ENCODE results near the gene UPK3A. TPM values are rescaled to one million over a fixed set of nuclear protein-coding genes. Genes with fewer than 3 reads are reported as not detected.
"Not testable (repeated sequence)": the region's sequence is repeated elsewhere in the genome, so short reads cannot be mapped to it uniquely, and the experiment has no call there.

The UPK3A gene
- total RNA-seq, 1 donor from 2014 or later: not detected

DNA sequence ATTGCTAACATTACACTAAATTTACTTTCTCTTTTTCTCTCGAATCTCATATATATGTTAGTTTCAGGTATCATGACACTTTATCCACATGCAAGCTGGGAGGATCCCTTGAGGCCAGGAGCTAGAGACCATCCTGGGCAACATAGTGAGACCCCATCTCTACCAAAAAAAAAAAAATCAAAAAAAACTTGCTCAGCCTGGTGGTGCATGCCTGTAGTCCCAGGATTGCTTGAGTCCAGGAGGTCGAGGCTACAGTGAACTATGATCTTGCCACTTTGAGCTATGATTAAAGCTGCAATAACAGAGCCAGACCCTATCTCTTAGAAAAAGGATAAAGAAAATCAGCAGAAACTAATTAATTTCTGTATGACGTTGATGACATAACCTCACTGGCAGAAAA is 3.7 kb upstream of the UPK3A start:
- DNase-seq: no peak

DNA sequence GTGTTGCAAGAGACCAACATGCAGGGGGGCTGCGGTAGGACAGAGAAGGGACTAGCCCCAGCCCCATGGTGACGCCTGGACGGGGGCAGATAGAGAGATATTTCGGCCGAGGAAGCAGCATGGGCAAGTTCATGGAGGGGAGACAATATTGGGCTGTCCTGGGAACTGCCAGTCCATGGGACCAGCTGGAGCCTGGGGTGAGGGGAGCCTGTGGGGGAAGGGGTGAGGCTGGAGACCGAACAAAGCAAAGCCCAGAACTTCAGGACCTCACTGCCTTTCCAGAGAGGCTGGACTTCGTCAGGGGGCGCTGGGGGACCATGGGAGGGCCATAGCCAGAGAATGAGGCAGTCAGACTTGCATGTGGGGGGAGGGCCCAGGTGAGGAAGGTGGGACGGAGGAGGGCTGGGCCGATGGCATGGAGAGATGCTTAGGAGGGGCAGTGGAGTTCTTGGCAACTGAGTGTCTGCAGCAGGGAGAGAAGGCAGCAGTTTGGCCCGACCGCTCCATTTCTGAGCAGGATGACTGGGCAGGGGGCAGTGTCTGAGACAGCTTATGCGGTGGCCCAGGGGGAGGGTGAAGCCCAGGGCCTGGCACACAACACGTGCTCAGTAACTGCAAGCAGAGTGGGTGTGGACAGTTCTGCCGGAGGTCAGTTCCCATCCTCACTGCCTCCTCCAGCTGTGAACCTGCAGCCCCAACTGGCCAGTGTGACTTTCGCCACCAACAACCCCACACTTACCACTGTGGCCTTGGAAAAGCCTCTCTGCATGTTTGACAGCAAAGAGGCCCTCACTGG is 712 bp downstream of the UPK3A start:
- DNase-seq: no peak

DNA sequence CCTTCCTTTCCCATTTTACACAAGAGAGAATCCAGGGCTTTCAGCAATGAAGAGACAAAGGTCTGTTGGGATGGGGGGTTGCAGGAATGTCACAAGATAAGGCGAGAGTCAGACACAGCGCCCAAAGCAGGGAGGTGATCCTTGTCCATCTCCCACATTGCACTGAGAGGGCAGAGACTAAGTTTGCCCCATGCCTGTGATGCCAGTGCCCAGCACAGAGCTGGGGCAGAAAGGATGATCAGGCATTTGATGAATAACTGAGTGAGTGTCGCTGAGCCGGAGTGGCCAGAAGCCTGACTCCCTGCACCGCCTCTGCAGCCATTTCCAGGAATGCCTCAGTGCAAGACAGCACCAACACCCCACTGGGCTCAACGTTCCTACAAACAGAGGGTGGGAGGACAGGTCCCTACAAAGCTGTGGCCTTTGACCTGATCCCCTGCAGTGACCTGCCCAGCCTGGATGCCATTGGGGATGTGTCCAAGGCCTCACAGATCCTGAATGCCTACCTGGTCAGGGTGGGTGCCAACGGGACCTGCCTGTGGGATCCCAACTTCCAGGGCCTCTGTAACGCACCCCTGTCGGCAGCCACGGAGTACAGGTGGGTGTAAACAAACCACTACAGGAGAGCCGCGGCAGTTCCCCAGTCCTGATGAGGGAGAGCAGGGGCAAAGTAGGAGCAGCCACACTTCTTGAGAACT is 2.3 kb downstream of the UPK3A start:
- no peak for DNase-seq

DNA sequence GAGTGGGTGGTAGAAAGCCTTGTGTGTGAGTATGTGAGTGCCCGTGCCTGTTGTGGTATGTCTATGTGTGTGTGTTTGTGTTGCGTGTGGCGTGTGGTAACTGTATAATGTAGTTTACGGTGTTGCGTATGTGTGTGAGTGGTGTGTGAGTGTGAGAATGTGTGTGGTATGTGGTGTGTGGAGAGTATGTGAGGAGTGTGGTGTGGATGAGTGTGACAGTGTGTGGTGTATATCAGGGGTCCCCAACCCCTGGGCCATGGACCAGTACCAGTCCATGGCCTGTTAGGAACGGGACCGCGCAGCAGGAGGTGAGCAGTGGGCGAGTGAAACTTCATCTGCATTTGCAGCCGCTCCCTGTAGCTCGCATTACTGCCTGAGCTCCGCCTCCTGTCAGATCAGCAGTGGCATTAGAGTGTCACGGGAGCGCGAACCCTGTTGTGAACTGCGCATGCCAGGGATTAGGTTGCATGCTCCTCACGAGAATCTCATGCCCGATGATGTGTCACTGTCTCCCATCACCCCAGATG is 5.7 kb downstream of the UPK3A start:
- DNase-seq: no peak

DNA sequence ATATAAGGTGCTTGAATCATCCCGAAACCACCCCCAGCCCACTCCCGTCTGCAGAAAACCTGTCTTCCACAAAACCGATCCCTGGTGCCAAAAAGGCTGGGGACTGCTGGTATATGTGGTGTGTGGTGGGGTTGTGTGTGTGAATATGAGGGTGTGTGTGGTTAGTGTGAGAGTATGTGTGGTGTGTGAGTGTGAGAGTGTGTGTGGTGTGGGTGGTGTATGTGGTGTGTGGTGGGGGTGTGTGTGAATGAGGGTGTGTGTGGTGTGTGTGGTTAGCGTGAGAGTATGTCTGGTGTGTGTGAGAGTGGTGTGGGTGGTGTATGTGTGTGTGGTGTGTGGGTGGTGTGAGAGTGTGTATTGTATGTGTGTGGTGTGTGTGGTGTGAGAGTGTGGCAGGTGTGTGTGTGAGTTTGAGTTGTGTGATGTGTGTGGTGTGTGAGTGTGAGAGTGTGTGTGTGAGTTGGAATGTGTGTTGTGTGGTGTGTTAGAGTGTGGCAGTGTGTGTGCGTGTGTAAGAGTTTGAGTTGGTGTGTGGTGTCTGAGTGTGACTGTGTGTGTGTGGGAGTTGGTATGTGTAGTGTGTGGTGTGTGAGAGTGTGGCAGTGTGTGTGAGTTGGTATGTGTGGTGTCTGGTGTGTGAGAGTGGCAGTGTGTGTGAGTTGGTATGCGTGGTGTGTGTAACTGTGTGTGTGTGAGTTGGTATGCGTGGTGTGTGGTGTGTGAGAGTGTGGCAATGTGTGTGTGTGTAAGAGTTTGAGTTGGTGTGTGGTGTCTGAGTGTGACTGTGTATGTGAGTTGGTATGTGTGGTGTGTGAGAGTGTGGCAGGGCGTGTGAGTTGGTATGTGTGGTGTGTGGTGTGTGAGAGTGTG is 6.5 kb downstream of the UPK3A start:
- DNase-seq: no peak

DNA sequence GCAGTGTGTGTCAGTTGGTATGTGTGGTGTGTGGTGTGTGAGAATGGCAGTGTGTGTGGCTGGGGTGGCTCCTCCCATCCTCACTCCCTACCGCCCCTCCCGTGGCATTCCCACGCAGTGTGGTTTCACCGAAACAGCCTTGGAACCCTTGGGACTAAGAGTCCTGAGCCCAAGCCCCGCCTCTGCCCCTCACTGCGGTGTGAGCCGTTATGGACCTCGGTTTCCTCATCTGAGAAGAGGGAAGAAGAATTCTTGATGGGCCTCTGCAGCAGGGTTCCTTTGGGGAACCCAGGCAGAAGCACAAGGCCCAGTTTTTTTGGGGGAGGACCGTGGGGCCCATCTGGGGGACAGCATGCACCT is 7.2 kb downstream of the UPK3A start:
- no peak for DNase-seq

DNA sequence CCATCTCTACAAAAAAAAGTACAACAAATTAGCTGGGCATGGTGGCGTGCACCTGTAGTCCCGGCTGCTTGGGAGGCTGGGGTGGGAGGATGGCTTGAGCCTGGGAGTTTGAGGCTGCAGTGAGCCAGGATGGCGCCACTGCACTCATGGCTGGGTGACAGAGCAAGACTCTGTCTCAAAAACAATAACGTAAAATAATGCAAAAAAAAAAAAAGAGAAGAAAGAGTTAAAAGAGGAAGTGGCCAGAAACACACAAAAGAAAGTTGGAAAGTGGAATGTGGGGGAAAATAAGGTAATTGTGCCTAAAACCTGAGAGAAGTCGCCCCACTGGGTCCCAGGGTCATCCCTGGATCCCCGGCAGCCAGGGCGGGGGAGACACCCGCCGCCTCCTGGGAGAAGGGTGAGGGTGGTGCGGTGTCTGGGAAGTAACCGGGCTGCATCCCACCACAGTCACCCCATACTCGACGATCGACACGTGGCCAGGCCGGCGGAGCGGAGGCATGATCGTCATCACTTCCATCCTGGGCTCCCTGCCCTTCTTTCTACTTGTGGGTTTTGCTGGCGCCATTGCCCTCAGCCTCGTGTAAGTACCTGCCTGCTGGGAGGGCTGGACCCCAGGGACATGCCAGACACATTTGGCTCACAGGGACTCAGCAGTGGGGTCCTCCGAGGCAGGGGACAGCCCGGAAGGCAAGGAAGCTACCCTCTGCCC is 8.1 kb downstream of the UPK3A start:
- no peak for DNase-seq

DNA sequence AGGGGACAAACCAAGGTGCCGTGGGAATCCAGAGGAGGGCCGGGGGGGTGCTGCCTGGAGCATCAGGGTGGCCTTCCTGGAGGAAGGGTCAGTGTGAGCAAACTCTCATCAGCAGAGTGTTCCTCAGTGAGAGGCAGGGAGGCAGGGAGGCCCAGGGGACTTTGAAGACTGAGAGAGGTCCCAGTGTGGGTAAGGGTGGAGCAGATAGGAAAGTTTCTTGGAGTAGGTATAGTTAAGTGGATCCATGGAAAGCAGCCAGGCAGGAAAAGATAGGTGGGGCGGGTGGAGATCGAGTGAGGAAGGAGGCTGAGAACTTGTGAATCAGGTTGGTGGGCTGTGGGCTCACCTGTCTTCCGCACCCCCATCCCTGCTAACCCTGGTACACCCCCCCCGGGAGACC is 9.3 kb downstream of the UPK3A start:
- no peak for DNase-seq

DNA sequence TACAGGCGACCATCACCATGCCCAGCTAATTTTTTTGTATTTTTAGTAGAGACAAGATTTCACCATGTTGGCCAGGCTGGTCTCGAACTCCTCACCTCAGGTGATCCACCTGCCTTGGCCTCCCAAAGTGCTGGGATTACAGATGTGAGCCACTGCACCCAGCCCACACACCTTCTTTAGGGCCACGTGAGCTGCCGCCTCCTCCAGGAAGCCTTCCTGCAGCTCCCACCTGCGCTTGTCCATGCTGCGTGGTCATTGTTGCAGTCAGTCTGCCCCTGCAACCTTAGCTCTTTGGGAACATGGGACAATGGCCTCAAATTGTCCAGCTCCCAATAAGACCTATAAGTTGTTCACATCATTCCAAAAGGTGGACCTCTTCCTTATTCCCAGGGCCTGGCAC is 10.3 kb downstream of the UPK3A start:
- not testable (repeated sequence) for DNase-seq

DNA sequence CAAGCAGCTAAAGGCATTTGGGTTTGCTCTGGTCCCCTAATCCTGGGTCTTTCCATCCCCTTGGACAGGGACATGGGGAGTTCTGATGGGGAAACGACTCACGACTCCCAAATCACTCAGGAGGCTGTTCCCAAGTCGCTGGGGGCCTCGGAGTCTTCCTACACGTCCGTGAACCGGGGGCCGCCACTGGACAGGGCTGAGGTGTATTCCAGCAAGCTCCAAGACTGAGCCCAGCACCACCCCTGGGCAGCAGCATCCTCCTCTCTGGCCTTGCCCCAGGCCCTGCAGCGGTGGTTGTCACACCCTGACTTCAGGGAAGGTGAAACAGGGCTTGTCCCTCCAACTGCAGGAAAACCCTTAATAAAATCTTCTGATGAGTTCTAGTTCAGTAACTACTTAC is 10.7 kb downstream of the UPK3A start:
- DNase-seq: no peak

DNA sequence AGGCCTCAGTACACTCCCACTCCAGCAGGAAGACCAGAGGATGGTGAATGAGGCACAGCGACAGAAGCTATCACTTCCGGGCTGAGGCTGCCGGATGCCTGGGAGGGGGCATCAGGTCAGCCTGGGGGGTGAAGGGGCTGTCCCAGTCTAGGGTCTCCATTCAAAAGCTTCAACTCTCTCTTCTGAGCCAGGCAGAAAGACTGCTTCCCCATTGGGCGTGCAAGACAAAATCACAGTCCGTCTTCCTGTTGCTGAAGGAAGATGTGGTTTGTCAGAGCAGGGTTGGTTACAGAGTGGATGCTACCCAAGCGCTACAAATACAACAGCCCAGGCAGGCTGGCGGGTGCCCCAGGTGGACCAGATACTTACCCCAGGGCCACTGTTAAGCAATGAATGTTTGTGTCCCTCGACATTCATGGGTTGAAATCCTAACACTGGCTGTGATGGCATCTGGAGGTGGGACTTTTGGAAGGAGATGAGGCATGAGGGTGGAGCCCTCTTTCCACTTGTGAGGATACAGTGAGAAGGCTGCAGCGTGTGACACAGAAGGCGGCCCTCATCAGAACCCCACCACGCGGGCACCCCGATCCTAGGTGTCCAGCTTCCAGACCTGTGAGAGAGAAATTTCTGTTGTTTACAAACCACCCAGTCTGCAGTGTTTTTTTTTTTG is 12.0 kb downstream of the UPK3A start:
- DNase-seq: no peak

DNA sequence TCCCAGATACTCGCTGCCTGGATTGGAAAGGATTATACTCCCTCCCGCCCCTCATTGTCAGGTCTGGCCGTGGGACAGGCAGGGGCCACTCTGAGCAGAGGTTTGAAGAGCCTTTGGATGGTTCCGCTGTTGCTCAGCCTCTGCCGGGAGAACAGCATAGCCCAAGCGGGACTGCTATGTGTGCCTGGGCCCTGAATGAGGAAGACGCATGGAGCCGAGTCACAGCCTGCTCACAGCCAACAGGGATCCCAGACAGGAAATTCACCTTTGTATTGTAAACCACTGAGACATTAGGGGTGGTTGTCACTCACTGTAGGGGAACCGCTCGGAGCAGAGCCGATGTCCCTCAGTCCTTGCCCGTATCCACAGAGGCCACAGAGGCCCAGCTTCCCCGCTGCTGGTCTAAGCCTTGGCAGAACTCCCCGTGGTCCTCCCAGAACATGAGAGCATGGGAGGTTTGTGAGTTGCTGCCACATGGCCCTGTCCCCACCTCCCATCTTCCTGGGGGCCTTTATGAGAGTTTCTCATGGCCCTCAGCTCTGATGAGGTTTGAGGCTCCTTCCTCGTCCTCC is 14.3 kb downstream of the UPK3A start:
- DNase-seq: no peak

DNA sequence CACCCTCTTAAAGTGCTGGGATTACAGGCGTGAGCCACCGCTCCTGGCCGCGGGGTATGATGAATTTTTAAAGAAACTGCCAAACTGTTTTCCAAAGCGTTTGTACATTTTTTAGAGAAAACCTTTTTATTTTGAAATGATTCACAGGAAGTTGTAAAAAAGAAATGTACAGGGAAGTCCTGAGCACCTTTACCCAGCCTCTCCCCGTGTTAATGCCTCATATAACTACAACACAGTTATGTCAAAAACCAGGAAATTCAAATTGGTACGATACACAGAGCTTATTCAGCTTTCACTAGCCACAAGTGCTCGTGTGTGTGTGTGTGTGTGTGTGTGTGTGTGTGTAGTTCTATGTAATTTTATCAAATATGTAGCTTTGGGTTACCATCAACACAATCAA is 18.0 kb downstream of the UPK3A start:
- DNase-seq: no peak

DNA sequence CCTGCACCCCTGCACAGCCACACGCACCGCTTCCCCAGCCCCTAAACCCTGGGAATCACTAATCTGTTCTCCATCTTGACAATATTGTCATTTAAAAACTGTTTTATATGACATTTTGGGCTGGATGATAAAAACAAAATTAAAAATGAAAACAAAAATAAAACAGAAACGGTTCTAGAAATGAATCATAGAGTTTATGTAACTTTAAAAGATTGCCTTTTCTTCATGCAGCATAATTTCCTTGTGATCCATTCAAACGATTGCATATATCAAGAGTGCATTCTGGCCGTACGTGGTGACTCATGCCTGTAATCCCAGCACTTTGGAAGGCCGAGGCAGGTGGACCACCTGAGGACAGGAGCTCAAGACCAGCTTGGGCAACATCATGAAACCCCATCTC is 18.4 kb downstream of the UPK3A start:
- no peak for DNase-seq

DNA sequence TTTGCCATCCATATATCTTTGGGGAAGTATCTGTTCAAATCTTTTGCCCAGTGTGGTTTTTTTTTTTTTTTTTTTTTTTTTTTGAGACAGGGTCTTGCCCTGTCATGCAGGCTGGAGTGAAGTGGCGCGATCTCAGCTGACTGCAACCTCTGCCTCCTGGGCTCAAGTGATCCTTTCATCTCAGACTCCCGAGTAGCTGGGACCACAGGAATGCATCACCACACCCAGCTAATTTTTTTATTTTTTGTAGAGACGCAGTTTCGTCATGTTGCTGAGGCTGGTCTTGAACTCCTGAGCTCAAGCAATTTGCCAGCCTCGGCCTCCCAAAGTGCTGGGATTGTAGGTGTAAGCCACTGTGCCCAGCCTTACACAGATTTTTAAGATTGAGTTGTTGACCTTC is 20.2 kb downstream of the UPK3A start:
- DNase-seq: no peak

DNA sequence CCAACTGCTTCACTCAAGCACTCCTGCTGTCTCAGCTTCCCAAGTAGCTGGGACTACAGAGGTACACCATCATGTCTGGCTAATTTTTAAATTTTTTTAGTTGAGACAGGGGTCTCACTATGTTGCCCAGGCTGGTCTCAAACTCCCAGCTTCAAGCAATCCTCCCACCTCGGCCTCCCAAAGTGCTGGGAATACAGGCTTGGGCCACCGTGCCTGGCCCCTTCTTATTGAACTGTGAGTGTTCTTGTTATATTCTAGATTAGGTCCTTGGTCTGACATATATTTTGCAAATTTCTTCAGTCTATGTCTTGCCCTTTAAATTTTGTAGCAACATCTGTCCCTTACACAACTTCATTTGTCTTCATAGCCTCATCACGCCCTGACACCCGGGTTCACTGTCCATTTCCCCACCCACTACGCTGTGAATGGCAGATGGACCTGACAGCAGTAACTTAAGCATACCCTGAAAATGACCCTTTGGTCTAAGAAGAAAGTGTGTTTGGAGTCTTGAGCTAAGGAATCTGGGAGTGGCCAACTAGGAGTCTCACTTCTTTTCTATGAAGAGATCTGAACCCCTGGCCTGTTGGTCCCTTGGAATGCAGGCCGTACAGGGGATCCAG is 20.8 kb downstream of the UPK3A start:
- DNase-seq: no peak

DNA sequence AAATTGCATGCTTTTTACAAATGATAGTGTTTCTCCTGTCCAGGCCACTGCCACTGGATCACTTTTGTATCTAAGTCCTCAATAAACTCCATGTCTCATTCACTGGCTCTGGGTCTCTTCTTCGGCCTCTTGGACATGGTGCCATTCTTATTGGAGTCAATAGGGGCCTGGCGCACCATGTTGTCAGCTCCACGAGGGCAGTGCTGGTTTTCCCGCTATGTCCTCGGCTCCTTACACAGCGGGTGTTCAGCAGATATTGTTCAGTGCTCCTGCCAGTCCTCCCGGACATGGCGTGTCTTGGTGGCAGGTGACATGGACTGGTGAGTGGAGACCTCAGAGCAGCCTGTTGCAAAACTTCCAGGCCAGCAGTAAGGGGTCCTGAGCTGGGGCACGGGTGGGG is 21.4 kb downstream of the UPK3A start:
- no peak for DNase-seq

DNA sequence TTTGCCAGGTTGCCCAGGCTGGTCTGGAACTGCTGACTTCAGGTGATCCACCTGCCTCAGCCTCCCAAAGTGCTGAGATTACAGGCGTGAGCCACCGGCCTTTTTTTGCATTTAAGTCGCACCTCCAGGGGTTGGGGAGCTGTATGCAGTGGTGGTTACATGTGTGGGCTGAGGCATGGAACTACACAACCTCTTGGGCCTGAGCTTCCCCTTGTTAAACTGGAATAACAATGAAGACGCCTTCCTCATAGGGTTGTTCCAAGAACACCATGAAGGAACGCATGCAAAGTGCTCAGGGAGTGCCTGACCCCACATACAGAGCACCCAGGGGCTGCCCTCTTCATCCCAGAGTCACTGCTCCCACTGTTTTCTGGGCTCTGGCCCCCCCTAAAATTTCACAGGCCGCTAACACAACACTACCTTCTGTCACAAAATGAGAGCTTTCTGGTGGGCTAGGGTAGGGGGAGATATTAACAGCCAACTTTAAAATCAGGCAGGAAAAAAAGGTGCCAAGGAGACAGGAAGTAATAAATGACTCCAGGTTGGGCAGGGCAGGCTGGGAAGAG is 23.7 kb downstream of the UPK3A start:
- no peak for DNase-seq

DNA sequence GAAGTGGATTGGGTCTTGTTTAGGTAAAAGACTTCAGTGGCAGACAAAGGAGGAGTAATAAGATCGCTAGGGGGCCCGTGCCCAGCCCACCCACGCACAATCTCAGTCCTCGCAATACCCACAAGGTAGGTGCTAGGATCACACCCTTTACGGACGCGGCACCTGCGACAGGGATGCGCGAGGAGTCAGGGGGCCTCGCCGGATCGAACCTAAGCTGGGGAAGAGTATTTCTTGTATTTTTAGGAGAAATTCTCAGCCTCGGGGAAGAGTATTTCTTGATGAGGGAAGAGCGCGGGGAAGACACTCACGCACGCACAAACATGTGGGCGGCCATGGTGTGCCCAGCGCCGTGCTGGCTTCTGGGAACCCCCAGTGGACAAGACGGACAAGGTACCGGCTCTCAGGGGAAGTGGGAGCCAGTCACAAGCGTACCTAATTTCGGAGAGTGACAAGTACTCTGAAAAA is 24.2 kb downstream of the UPK3A start:
- DNase-seq: no peak

Data from occipital lobe (tissue), 2 donors.